Germinal center (tissue), 1 donor: Measurements from ENCODE around the gene TTC7B.
"Not testable (repeated sequence)": the region's sequence is repeated elsewhere in the genome, so short reads cannot be mapped to it uniquely, and the experiment has no call there.

Source experiments
- DNase-seq: peaks from one replicate; pipeline ENCODE4 v3.0.0; 2012; ENCODE audit warnings: mixed read lengths, low spot score

TTC7B gene

GRCh38 chr14:90830931-90831701 is 14.9 kb upstream of the TTC7B start:
- DNase-seq = no peak

DNA sequence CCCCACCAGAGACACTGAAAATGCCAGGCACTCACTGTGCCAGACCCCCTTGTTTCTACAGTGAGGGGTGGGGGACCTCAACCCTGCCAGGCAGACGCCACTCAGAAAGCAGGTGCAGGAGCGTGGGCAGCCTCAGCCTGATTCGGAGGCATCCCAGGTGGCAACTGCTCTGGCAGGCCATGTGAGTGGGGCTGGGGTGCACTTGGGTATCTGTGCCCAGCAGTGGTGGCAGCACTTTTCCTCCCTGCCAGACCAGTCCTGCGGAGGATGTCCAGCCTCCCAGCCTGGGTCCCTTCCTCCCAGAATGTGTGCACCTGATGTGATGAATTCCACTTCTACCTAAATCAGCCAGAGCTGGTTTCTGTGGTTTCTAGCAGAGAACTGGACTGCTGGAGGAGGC is 13.4 kb upstream of the TTC7B start:
- no peak for DNase-seq

GRCh38 chr14:90828642-90829487 is 12.6 kb upstream of the TTC7B start:
- DNase-seq = no peak

DNA sequence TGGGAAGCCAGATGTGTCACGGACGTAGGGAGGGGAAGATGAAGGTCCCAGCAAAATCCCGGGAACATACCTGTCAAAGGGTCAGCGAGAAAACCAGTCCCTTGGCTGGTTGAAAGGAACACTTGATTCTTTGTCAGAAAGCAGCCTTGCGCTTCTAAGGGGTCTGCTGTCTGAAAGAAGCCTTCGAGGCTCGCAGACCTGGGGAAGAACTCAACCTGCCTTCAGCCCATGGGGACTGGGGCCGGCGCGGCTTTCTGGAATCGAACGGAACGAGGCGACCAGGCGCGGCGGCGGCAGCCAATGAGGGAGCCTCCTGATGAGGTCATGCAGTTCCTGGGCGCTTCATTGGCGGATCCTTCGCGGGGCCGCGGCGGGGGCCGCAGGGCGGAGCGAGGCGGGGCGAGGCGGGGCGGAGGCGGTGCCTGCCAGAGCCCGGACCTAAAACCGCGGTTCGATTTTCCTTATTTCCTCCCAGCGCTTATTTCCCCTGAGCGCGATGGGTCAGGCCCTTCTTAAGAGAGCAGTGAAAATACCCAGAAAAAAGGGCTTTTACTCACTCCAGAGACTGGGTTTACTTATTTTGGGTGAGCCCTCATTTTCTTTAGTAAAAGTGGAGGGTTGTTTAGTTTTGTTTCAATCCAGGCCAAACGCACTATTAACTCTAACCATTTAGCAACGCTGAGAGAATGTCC is 11.8 kb upstream of the TTC7B start:
- DNase-seq = peak; percentile 96

- not testable (repeated sequence) for DNase-seq
These were observed 7.3 kb upstream of the TTC7B start for GRCh38 chr14:90823542-90823941.

GRCh38 chr14:90820958-90821357 is 4.7 kb upstream of the TTC7B start:
- no peak for DNase-seq

GRCh38 chr14:90819734-90820393 is 3.6 kb upstream of the TTC7B start:
- DNase-seq = no peak

DNA sequence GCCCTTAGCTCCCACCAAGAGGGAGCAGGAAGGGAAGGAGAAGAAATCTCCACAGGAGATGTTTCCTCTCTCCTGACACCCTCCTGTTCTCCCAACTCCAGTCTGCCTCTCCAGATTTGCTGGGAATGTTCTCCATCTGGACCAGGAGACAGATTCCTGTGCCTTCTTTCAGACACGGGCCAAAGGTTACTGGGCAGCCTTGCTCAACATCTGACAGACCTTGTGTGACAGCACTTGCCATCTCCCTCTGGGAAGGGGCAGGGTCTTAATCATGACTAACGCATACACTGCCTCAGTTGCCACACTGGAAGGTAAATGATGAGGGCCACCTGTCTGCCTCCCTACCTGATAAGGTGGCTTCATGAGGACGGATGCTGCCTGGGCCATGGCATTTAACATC is 2.5 kb upstream of the TTC7B start:
- no peak for DNase-seq

GRCh38 chr14:90816681-90817436 is 629 bp upstream of the TTC7B start:
- DNase-seq = no peak

DNA sequence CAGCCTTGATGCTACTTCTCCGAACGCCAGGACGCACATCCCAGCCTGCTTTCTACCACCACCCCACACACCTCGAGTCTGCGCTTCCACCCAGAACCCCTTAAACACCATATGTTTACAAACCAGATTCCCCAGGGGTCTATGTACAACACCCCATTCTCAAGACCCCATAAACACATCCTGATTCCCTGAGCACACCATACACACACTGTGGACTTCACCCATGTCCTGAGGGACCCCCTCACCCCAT is 733 bp downstream of the TTC7B start:
- DNase-seq = no peak

DNA sequence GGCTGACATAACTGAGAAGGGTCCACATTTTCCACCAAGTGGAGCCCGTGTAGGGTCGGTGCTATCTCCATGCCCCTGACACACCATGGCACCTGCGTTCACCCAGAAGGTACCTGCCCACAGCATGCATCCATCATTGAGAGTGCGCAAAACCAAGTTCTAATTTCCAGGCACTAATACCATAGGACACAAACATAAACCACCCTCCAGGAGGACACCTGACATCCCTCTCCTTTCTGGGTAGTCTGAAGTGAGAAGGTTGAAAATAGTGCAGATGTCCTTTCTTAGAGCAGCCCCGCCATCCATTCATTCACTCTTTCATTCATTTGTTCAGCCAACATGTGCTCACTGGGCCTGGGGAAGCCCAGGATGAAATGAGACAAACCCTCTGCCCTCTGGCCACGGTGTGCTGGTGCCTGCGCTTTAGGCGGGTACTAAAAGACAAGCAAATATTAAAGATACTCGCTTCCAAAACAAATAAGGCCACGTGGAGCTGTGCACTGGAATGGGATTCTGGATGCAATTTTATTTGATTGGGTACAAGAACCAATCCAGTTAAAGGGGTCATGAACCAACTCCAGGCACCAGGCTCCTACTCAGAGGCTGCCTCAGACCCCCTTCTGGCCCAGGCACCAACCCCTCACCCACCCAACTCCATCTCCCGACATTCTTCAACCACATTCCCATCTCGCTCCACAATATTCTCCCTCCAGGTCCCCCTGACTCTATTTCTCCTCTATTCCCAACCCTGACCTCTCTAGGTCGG is 1.2 kb downstream of the TTC7B start:
- no peak for DNase-seq

DNA sequence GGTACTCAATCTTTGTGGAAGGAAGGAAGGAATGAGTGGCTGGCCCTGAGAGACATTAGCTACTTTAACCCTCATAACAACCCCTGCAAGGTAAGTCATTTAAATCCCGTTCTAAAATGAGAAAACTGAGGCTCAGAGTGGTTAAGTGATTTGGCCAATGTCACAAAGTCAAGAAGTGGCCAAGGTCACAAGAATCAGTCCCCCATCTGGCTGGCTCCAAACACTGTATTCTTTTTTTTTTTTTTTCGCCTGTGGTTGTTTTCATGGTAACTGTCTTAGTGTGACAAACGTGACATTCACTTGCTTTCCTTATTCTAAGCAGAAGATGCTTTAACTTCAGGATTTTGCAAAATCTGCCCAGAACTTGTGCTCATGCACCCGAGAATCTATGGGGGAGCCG is 2.8 kb downstream of the TTC7B start:
- no peak for DNase-seq

GRCh38 chr14:90812109-90812508 is 4.1 kb downstream of the TTC7B start:
- no peak for DNase-seq

- DNase-seq = no peak
These were observed 4.6 kb downstream of the TTC7B start for GRCh38 chr14:90811641-90812040.

- no peak for DNase-seq
These were observed 5.4 kb downstream of the TTC7B start for GRCh38 chr14:90810806-90811205.

DNA sequence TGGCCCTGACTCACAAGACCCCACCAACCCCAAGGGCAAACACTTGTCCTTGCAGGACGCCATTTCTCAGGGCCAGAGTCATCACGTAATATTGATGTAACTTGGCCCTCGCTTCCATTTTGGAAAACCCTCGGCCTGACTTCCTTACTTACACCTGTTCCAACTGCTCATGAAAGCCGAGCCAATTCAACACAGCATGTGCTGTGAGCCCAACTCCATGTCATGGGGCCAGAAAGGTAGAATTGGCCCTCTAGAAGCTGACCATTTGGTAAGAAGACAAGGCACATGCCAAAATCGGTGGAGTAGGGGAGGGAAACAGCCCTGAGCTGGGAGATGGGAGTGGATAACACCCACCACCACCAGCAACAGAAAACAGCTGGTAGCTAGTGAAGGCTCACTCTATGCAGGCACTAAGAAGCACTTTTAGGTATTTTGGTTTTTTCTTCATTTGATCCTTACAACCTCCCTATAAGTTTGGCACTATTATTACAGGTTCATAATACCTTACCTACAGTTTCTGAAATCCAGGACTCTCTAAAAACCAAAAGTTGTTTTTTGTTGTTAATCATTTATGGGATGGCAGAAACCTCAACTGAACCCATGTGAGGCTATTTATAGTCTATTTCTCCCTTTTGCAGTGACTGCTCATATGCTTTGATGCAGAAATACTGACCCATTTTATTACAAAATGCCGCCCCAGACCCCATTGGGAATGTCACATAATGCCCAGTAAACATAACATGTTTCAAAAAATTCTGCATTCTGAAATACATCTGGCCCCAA is 6.5 kb downstream of the TTC7B start:
- DNase-seq = no peak

DNA sequence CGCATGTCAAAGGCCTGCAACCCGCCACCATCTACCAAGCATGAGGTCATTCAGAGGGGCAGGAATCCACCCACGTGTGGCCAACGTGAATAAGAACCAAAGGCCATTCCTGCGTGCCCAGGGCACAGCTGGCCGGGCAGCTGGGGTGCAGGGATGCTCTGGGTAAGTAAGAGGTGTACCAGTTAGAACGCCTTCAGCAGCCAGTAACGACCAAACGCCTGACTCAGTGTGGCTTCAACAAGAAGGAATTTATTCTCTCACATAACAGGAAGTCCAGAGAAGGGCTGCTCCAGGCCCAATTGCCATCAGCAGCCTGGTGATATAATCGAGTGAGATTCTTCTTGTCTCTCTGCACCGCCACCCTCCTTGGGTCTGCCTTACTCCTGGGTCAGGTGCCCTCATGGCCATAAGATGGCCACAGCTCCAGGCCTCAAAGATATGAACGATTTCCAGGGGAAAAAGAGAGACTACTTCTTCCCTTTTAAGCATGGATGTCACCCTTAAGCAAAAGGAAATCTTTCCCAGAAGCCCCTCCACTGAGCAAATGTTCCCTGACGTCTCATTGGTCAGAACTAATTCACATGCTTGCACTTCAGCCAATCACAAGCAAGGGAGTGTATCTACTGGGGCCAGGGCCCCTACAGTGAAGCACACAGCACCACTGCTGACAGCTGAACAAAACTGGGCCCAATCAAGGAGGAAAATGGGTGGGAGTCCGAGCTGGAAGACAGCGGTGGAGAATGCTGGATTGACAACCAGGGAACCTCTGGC is 7.3 kb downstream of the TTC7B start:
- no peak for DNase-seq

- DNase-seq = no peak
These were observed 9.2 kb downstream of the TTC7B start for GRCh38 chr14:90807060-90807459.
